BJ (cell line): ENCODE data around the gene RGL3. TPM values are rescaled to one million over a fixed set of nuclear protein-coding genes. Genes with fewer than 3 reads are reported as not detected.
"Not testable (repeated sequence)": the region's sequence is repeated elsewhere in the genome, so short reads cannot be mapped to it uniquely, and the experiment has no call there.

ENCODE experiments used
- CTCF ChIA-PET: fragments of 350-600 bp; formaldehyde crosslinking; extraction: SDS; loops from one replicate; lab custom pipeline; 2021; ENCODE audit warnings: antibody characterized with exemption, inconsistent platforms; lab: Yijun Ruan, JAX
- POLR2A ChIA-PET: fragments of 300-600 bp; sonication (Branson Sonifier 250); formaldehyde crosslinking; extraction: SDS; loops from one replicate; lab custom pipeline; 2021; ENCODE audit warnings: antibody characterized with exemption; lab: Charles Lee
- DNase-seq: peaks from one replicate; pipeline ENCODE4 v3.0.0-alpha.2; 2011; ENCODE audit warnings: low read depth
- H3K27me3 ChIP-seq: 2 replicates; pipeline ENCODE4 v1.6.0; 2011; ENCODE audit warnings: low read length; ENCODE audit not compliant: control insufficient read depth, insufficient read depth
- H3K36me3 ChIP-seq: 2 replicates; pipeline ENCODE4 v1.5.1; 2011; ENCODE audit warnings: low read length; ENCODE audit not compliant: control insufficient read depth, insufficient read depth
- H3K4me3 ChIP-seq: 2 replicates; pipeline ENCODE4 v1.5.1; 2011; ENCODE audit warnings: low read depth, mild to moderate bottlenecking, control low read depth, low read length
- CTCF ChIP-seq: IDR thresholded peaks from 2 replicates; pipeline ENCODE4 v1.5.1; 2011; ENCODE audit warnings: low read depth, mild to moderate bottlenecking, control low read depth, inconsistent platforms, low read length, moderate library complexity; ENCODE audit not compliant: insufficient read depth
- polyA plus RNA-seq: library from polyadenylated mRNA; depleted of rRNA; stranded (reverse); fragments of >200 nt; gene quantifications from 2 replicates; pipeline ENCODE4 v1.2.3, GENCODE V29; 2011

Gene RGL3
- polyA plus RNA-seq, 1 experiment = 2.3 TPM

GRCh38 chr19:11380653-11381537 lies 38.2 kb downstream of the RGL3 start:
- no peaks in the 10 kb centered on the region for H3K27me3 ChIP-seq
- ChIA-PET POLR2A (no interaction called here), CTCF (interaction anchor here (0.6 to 4.4 kb wide), 29 partner anchors 10 to 1101 kb away, joined by 3 to 27 read pairs (median 4); partner anchors contain the start of genes CCDC159, ODAD3, PRKCSH and RAB3D)
- peak overlapping the region; percentile 75 for H3K4me3 ChIP-seq
- TF ChIP-seq CTCF = peak; percentile 83
- DNase-seq = peak; percentile 66
- no peaks in the 10 kb centered on the region for H3K36me3 ChIP-seq

GRCh38 chr19:11379857-11380350 lies 39.2 kb downstream of the RGL3 start:
- ChIA-PET CTCF (interaction anchor here (1.0 to 4.4 kb wide), 7 partner anchors 10 to 103 kb away, joined by 3 to 21 read pairs (median 12); partner anchors contain the start of genes ODAD3 and PRKCSH), POLR2A (no interaction called here)
- Histone ChIP-seq H3K4me3 (no peak overlapping the region), H3K36me3 (no peaks in the 10 kb centered on the region), H3K27me3 (no peaks in the 10 kb centered on the region)
- no peak for TF ChIP-seq CTCF
- no peak for DNase-seq

- H3K27me3 ChIP-seq, H3K4me3 ChIP-seq, DNase-seq, H3K36me3 ChIP-seq, POLR2A ChIA-PET: not testable (repeated sequence)
- CTCF ChIA-PET = interaction anchor here (1.0 to 4.4 kb wide), 2 partner anchors 10 to 103 kb away, joined by 3 to 21 read pairs; no protein-coding TSS in a partner anchor
Observed at GRCh38 chr19:11379269-11379845, 39.8 kb downstream of the RGL3 start.

- H3K36me3 ChIP-seq = no peaks in the 10 kb centered on the region
- TF ChIP-seq CTCF = peak; percentile 58
- ChIA-PET POLR2A (no interaction called here), CTCF (interaction anchor here (0.7 to 2.5 kb wide), 4 partner anchors 8 to 180 kb away, joined by 3 to 13 read pairs (median 5); partner anchors contain the start of genes ELOF1, ODAD3 and PRKCSH)
- H3K4me3 ChIP-seq = no peak overlapping the region
- DNase-seq = no peak
- no peaks in the 10 kb centered on the region for H3K27me3 ChIP-seq
Observed at GRCh38 chr19:11378319-11379189, 40.6 kb downstream of the RGL3 start.

- no peak for DNase-seq
- no peaks in the 10 kb centered on the region for H3K27me3 ChIP-seq
- H3K4me3 ChIP-seq = no peak overlapping the region
- POLR2A ChIA-PET = interaction anchor here (0.6 kb wide), 1 partner anchor 23 kb away, joined by 3 read pairs; no protein-coding TSS in a partner anchor
- no peaks in the 10 kb centered on the region for H3K36me3 ChIP-seq
- no peak for TF ChIP-seq CTCF
- CTCF ChIA-PET = interaction anchor here (0.7 to 2.5 kb wide), 7 partner anchors 9 to 181 kb away, joined by 3 to 13 read pairs (median 3); partner anchors contain the start of genes ELOF1, ODAD3 and PRKCSH
Observed at GRCh38 chr19:11377756-11378155, 41.4 kb downstream of the RGL3 start.
